Neural progenitor cell (in vitro differentiated cells): Measurements from ENCODE around the gene CELSR2. TPM values are rescaled to one million over a fixed set of nuclear protein-coding genes. Genes with fewer than 3 reads are reported as not detected.

Experiments used
- DNase-seq: peaks from one replicate; pipeline ENCODE4 v3.0.0-alpha.2; 2016; ENCODE audit warnings: low spot score
- H2AFZ ChIP-seq: fragments of 200-600 bp; sonication (generic); replicated peaks from 2 replicates; pipeline ENCODE4 v1.6.1; 2016; ENCODE audit warnings: antibody characterized with exemption
- H3F3A ChIP-seq: fragments of 200-600 bp; sonication (generic); 2 replicates; pipeline ENCODE4 v1.6.1; 2016; ENCODE audit warnings: antibody characterized with exemption, low read depth
- H3K27ac ChIP-seq: fragments of 200-600 bp; sonication (generic); 2 replicates; pipeline ENCODE4 v1.5.1; 2016; ENCODE audit warnings: mild to moderate bottlenecking
- H3K27me3 ChIP-seq: fragments of 200-600 bp; sonication (generic); 2 replicates; pipeline ENCODE4 v1.6.1; 2016; ENCODE audit warnings: mild to moderate bottlenecking, moderate library complexity
- H3K36me3 ChIP-seq: fragments of 200-600 bp; sonication (generic); 2 replicates; pipeline ENCODE4 v1.5.1; 2016
- H3K4me1 ChIP-seq: fragments of 200-600 bp; sonication (generic); 2 replicates; pipeline ENCODE4 v1.6.1; 2016; ENCODE audit warnings: mixed run types
- H3K4me2 ChIP-seq: fragments of 200-600 bp; sonication (generic); 2 replicates; pipeline ENCODE4 v1.6.1; 2016
- H3K4me3 ChIP-seq: fragments of 200-600 bp; sonication (generic); 2 replicates; pipeline ENCODE4 v1.5.1; 2016
- H3K79me2 ChIP-seq: fragments of 200-600 bp; sonication (generic); 2 replicates; pipeline ENCODE4 v1.6.1; 2016; ENCODE audit warnings: low read depth
- H3K9ac ChIP-seq: fragments of 200-600 bp; sonication (generic); 2 replicates; pipeline ENCODE4 v1.6.1; 2016
- H3K9me3 ChIP-seq: fragments of 200-600 bp; sonication (generic); 2 replicates; pipeline ENCODE4 v1.5.1; 2016; ENCODE audit warnings: low read depth
- H4K20me1 ChIP-seq: fragments of 200-600 bp; sonication (generic); 2 replicates; pipeline ENCODE4 v1.6.1; 2016; ENCODE audit warnings: low read depth
- H3K27ac Mint-ChIP-seq: 3 replicates; pipeline ENCODE4 v1.8.0; 2021; ENCODE audit warnings: mixed read lengths
- H3K27me3 Mint-ChIP-seq: 2 replicates; pipeline ENCODE4 v1.8.0; 2022; ENCODE audit warnings: low read depth, mild to moderate bottlenecking, inconsistent platforms, moderate library complexity, mixed read lengths; ENCODE audit not compliant: insufficient read depth
- H3K36me3 Mint-ChIP-seq: 3 replicates; pipeline ENCODE4 v1.8.0; 2021; ENCODE audit warnings: mixed read lengths
- H3K4me1 Mint-ChIP-seq: 3 replicates; pipeline ENCODE4 v1.8.0; 2021; ENCODE audit warnings: mixed read lengths
- H3K4me3 Mint-ChIP-seq: 3 replicates; pipeline ENCODE4 v1.8.0; 2021; ENCODE audit warnings: mild to moderate bottlenecking, moderate library complexity, mixed read lengths
- H3K9me3 Mint-ChIP-seq: 3 replicates; pipeline ENCODE4 v1.8.0; 2020; ENCODE audit warnings: mixed read lengths
- EZH2 ChIP-seq: fragments of 200-600 bp; sonication (generic); IDR thresholded peaks from 2 replicates; pipeline ENCODE4 v1.6.1; 2017; ENCODE audit warnings: antibody characterized with exemption, mild to moderate bottlenecking, moderate library complexity
- EZH2phosphoT487 ChIP-seq: fragments of 200-600 bp; sonication (generic); IDR thresholded peaks from 2 replicates; pipeline ENCODE4 v1.6.1; 2017; ENCODE audit warnings: antibody characterized with exemption
- total RNA-seq: library from RNA; depleted of rRNA; stranded (reverse); fragments of >200 nt; gene quantifications from 2 replicates; pipeline ENCODE4 v1.2.3, GENCODE V29; 2015; ENCODE audit warnings: low replicate concordance
- TF ChIP-seq, protein P1 (sequence below): fragments of 200-600 bp; sonication (generic); IDR thresholded peaks from 2 replicates; pipeline ENCODE4 v1.5.1; 2017; ENCODE audit warnings: antibody characterized with exemption, mild to moderate bottlenecking

The CELSR2 gene
- total RNA-seq, 1 donor from 2014 or later, result 11.1 TPM

DNA sequence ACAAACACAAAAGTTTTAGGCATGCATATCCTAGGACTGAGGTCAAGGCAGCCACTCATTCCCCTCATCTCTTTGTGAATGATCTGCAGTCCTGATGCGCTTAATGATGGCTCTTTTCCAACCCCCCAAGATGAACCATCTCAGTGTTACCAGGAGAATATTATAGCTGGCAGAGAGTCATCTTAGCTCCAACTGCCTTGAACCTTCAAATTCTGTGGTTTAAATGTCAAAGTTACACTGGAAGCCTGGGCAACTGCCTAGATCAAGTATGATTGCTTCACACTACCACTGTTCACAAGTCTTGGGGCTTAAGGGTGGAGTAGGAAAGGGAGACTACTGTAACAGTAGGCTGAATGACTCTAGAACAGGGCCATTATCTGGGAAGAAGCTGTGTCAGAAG lies 65.5 kb downstream of the CELSR2 start:
- Histone ChIP-seq H3K9ac (no peak overlapping the region), H3K36me3 (no peaks in the 10 kb centered on the region), H3K9me3 (no peaks in the 10 kb centered on the region), H2AFZ (no peak overlapping the region), H3K4me1 (no peaks in the 10 kb centered on the region), H4K20me1 (no peaks in the 10 kb centered on the region), H3K27me3 (no peaks in the 10 kb centered on the region), H3F3A (no peaks in the 10 kb centered on the region), H3K4me3 (no peak overlapping the region), H3K4me2 (no peak overlapping the region), H3K79me2 (no peaks in the 10 kb centered on the region), H3K27ac (no peak overlapping the region)
- no peak for DNase-seq
- H3K4me1 Mint-ChIP-seq, result no peaks in the 10 kb centered on the region
- H3K36me3 Mint-ChIP-seq, result peaks cover 32% of the 10 kb centered on the region
- no peaks in the 10 kb centered on the region for H3K9me3 Mint-ChIP-seq
- no peaks in the 10 kb centered on the region for H3K27me3 Mint-ChIP-seq
- TF ChIP-seq EZH2phosphoT487 (no peak), EZH2 (no peak)
- TF ChIP-seq, protein P1, sequence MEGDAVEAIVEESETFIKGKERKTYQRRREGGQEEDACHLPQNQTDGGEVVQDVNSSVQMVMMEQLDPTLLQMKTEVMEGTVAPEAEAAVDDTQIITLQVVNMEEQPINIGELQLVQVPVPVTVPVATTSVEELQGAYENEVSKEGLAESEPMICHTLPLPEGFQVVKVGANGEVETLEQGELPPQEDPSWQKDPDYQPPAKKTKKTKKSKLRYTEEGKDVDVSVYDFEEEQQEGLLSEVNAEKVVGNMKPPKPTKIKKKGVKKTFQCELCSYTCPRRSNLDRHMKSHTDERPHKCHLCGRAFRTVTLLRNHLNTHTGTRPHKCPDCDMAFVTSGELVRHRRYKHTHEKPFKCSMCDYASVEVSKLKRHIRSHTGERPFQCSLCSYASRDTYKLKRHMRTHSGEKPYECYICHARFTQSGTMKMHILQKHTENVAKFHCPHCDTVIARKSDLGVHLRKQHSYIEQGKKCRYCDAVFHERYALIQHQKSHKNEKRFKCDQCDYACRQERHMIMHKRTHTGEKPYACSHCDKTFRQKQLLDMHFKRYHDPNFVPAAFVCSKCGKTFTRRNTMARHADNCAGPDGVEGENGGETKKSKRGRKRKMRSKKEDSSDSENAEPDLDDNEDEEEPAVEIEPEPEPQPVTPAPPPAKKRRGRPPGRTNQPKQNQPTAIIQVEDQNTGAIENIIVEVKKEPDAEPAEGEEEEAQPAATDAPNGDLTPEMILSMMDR, result no peak
- H3K27ac Mint-ChIP-seq, result no peak overlapping the region
- no peak overlapping the region for H3K4me3 Mint-ChIP-seq

DNA sequence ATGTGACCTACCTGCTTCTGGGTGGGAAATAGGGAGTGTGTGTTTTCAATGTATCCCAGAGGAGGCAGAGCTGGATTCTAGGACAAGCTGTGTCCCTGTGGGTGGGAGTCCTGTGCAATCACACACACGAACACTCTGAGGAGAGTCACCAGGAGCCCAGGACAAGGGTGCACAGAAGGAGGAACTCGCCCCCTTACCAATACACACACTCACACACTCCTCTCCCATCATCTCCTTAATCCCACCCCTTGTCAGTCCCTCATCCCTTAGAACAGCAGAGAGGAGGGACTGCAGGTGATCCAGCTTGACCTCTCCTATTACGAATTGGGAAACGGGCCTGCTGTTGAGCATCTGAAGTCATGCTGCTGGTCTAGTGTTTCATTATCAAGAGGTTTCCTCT lies 65.9 kb downstream of the CELSR2 start:
- Histone ChIP-seq H3K27ac (no peak overlapping the region), H3K79me2 (no peaks in the 10 kb centered on the region), H3K9me3 (no peaks in the 10 kb centered on the region), H4K20me1 (no peaks in the 10 kb centered on the region), H3F3A (no peaks in the 10 kb centered on the region), H3K4me3 (no peak overlapping the region), H3K4me2 (no peak overlapping the region), H2AFZ (no peak overlapping the region), H3K27me3 (no peaks in the 10 kb centered on the region), H3K36me3 (no peaks in the 10 kb centered on the region), H3K9ac (no peak overlapping the region), H3K4me1 (no peaks in the 10 kb centered on the region)
- no peak overlapping the region for H3K4me3 Mint-ChIP-seq
- H3K27me3 Mint-ChIP-seq, result no peaks in the 10 kb centered on the region
- H3K9me3 Mint-ChIP-seq, result no peaks in the 10 kb centered on the region
- no peak for TF ChIP-seq EZH2phosphoT487
- peaks cover 33% of the 10 kb centered on the region for H3K36me3 Mint-ChIP-seq
- H3K4me1 Mint-ChIP-seq, result no peaks in the 10 kb centered on the region
- H3K27ac Mint-ChIP-seq, result no peak overlapping the region
- DNase-seq, result no peak

GRCh38 chr1:109316506-109316905 lies 67.2 kb downstream of the CELSR2 start:
- H2AFZ ChIP-seq, result no peak overlapping the region
- H3K79me2 ChIP-seq, result no peaks in the 10 kb centered on the region
- H3K4me1 ChIP-seq, result no peaks in the 10 kb centered on the region
- Mint-ChIP-seq H3K27ac (no peak overlapping the region), H3K27me3 (peaks cover 2% of the 10 kb centered on the region), H3K9me3 (no peaks in the 10 kb centered on the region), H3K4me3 (no peak overlapping the region), H3K36me3 (peaks cover 37% of the 10 kb centered on the region), H3K4me1 (no peaks in the 10 kb centered on the region)
- H3K4me2 ChIP-seq, result no peak overlapping the region
- TF ChIP-seq EZH2phosphoT487, result no peak
- no peak for TF ChIP-seq EZH2
- TF ChIP-seq, protein P1, result no peak
- H3K9me3 ChIP-seq, result no peaks in the 10 kb centered on the region
- H3F3A ChIP-seq, result no peaks in the 10 kb centered on the region
- DNase-seq, result no peak
- no peak overlapping the region for H3K4me3 ChIP-seq
- no peaks in the 10 kb centered on the region for H4K20me1 ChIP-seq
- no peaks in the 10 kb centered on the region for H3K36me3 ChIP-seq
- H3K9ac ChIP-seq, result no peak overlapping the region
- no peaks in the 10 kb centered on the region for H3K27me3 ChIP-seq
- no peak overlapping the region for H3K27ac ChIP-seq

DNA sequence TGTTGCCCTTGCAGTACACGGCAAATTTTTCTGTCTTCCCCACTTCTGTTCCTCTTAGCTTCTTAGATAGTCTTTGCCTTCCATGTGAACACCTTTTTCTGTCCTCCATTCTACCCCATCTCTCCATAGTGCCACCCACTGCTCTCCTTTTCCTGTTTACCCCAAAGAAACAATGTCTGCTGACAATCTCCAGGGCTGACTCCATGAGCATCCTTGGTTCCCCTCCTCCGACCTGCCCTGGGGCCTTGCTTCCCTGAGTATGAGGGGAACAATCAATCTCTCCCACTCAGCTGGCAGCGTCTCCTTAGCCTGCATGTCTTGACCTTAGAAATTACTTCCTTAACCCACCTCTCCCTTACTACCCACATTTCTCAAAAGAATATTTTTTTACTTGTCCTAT lies 69.8 kb downstream of the CELSR2 start:
- Histone ChIP-seq H3K27me3 (no peaks in the 10 kb centered on the region), H3K4me2 (no peak overlapping the region), H3K9me3 (no peaks in the 10 kb centered on the region), H2AFZ (no peak overlapping the region), H3K4me3 (no peak overlapping the region), H3K36me3 (no peaks in the 10 kb centered on the region), H3F3A (no peaks in the 10 kb centered on the region), H3K27ac (no peak overlapping the region), H3K79me2 (no peaks in the 10 kb centered on the region), H3K9ac (no peak overlapping the region), H3K4me1 (no peaks in the 10 kb centered on the region), H4K20me1 (no peaks in the 10 kb centered on the region)
- Mint-ChIP-seq H3K9me3 (no peaks in the 10 kb centered on the region), H3K27ac (no peak overlapping the region), H3K4me3 (no peak overlapping the region), H3K4me1 (no peaks in the 10 kb centered on the region), H3K36me3 (peaks cover 38% of the 10 kb centered on the region), H3K27me3 (peaks cover 2% of the 10 kb centered on the region)
- TF ChIP-seq EZH2, result no peak
- TF ChIP-seq, protein P1, result no peak
- no peak for TF ChIP-seq EZH2phosphoT487
- no peak for DNase-seq
